Glutamatergic neuron (in vitro differentiated cells): ENCODE results near the gene RTN4. TPM values are rescaled to one million over a fixed set of nuclear protein-coding genes. Genes with fewer than 3 reads are reported as not detected.

Experiments used
- DNase-seq: peaks from one replicate; pipeline ENCODE4 v3.0.0; 2022
- H3K27ac Mint-ChIP-seq: one replicate; pipeline ENCODE4 v1.8.0; 2020; ENCODE audit warnings: mild to moderate bottlenecking, mixed read lengths, inconsistent platforms; ENCODE audit not compliant: unreplicated experiment
- H3K27me3 Mint-ChIP-seq: one replicate; pipeline ENCODE4 v1.8.0; 2020; ENCODE audit warnings: mild to moderate bottlenecking, moderate library complexity, mixed read lengths, inconsistent platforms; ENCODE audit not compliant: unreplicated experiment
- H3K36me3 Mint-ChIP-seq: one replicate; pipeline ENCODE4 v1.8.0; 2020; ENCODE audit warnings: mild to moderate bottlenecking, mixed read lengths, inconsistent platforms; ENCODE audit not compliant: unreplicated experiment
- H3K4me1 Mint-ChIP-seq: one replicate; pipeline ENCODE4 v1.8.0; 2020; ENCODE audit warnings: mild to moderate bottlenecking, low read depth, mixed read lengths, inconsistent platforms; ENCODE audit not compliant: unreplicated experiment
- H3K4me3 Mint-ChIP-seq: one replicate; pipeline ENCODE4 v1.8.0; 2020; ENCODE audit warnings: mild to moderate bottlenecking, mixed read lengths, inconsistent platforms; ENCODE audit not compliant: unreplicated experiment
- H3K9me3 Mint-ChIP-seq: one replicate; pipeline ENCODE4 v1.8.0; 2020; ENCODE audit warnings: mild to moderate bottlenecking, moderate library complexity, mixed read lengths, inconsistent platforms; ENCODE audit not compliant: unreplicated experiment
- CTCF ChIP-seq: fragments of 200-600 bp; sonication (generic); IDR thresholded peaks from one replicate; pipeline ENCODE4 v1.5.0; 2021; ENCODE audit not compliant: partially characterized antibody, unreplicated experiment
- total RNA-seq: library from RNA; stranded (reverse); fragmentation: NEBNext Ultra II Directional; extraction: Animal tissue kit (Norgen Biotek cat#: 25700); gene quantifications from one replicate; pipeline ENCODE4 v1.2.1, GENCODE V29; 2021; ENCODE audit not compliant: unreplicated experiment

RTN4 gene
- total RNA-seq, 1 donor from 2014 or later = 772 TPM

DNA sequence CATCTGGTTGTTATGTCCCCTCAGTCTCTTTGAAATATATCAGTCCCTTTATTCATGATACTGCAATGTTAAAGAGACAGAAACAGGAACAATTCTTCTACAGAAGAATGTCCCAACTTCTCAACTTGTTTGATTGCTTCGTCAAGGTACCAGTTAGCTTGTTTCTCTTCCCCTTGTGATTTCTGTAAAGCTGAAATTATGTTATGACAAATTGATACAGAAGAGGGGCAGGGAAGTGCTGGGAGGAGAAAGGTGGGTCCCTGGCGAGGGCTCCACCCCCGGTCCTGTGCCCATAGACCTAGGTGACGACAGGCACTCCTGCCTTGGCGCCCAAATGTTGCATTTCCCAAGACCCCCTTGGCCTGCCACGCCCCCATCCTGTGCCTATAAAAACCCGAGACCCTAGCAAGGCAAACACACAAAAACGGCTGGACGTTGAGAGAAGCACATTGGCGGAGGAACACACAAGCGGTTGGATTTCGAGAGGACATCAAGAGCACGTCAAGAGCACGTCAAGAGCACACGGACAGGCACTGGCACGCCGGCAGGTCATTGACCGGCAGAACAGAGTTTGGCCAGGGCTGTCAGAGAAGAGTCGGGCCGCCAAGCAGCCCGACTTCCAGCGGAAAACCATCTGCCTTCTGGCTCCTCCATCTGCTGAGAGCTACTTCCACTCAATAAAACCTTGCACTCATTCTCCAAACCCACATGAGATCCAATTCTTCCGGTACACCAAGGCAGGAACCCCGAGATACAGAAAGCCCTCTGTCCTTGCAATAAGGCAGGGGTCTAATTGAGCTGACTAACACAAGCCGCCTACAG is 11.5 kb upstream of the RTN4 start:
- H3K36me3 Mint-ChIP-seq = no peaks in the 10 kb centered on the region
- no peaks in the 10 kb centered on the region for H3K27me3 Mint-ChIP-seq
- H3K4me1 Mint-ChIP-seq = peaks cover 8% of the 10 kb centered on the region
- H3K4me3 Mint-ChIP-seq = peak overlapping the region; percentile 18
- TF ChIP-seq CTCF = no peak
- peak overlapping the region; percentile 88 for H3K27ac Mint-ChIP-seq
- DNase-seq = peak; percentile 18
- H3K9me3 Mint-ChIP-seq = peaks cover 2% of the 10 kb centered on the region

DNA sequence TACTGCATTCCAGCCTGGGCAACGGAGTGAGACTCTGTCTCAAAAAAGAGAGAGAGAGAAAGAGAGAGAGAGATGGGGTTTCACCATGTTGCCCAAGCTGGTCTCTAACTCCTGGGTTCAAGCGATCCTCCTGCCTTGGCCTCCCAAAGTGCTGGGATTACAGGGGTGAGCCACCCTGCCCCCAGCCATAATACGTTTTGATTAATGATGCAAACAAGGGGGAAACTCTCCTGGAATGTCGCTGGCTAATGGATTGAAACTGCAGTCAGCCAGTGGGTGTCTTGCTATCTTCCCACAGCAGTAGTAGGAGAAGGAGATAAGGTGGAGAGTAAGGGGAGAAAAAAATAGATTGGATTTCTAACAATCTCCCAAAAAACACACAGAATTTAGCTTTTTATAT is 9.5 kb upstream of the RTN4 start:
- H3K9me3 Mint-ChIP-seq = peaks cover 2% of the 10 kb centered on the region
- no peaks in the 10 kb centered on the region for H3K36me3 Mint-ChIP-seq
- TF ChIP-seq CTCF = no peak
- no peak for DNase-seq
- H3K4me3 Mint-ChIP-seq = no peak overlapping the region
- H3K27me3 Mint-ChIP-seq = no peaks in the 10 kb centered on the region
- no peak overlapping the region for H3K27ac Mint-ChIP-seq
- H3K4me1 Mint-ChIP-seq = peaks cover 13% of the 10 kb centered on the region

DNA sequence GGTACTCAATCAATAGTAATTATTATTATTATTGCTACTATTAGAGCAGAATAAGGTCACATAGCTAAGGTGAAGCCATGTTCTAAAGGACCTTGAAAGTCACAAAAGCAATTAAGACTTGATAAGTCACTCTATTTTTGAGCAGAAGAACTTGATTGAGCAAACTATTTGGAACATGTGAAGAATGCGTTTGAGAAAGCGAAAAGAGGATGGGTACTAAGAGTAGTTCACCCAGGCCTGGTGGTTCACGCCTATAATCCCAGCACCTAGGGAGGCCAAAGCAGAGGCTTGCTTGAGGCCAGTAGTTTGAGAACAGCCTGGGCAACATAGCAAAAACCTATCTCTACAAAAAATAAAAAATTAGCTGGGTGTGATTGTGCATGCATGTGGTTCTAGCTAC is 7.2 kb upstream of the RTN4 start:
- no peak for DNase-seq
- Mint-ChIP-seq H3K27me3 (no peaks in the 10 kb centered on the region), H3K36me3 (no peaks in the 10 kb centered on the region), H3K27ac (no peak overlapping the region), H3K9me3 (peaks cover 2% of the 10 kb centered on the region), H3K4me1 (peaks cover 13% of the 10 kb centered on the region), H3K4me3 (no peak overlapping the region)
- no peak for TF ChIP-seq CTCF

DNA sequence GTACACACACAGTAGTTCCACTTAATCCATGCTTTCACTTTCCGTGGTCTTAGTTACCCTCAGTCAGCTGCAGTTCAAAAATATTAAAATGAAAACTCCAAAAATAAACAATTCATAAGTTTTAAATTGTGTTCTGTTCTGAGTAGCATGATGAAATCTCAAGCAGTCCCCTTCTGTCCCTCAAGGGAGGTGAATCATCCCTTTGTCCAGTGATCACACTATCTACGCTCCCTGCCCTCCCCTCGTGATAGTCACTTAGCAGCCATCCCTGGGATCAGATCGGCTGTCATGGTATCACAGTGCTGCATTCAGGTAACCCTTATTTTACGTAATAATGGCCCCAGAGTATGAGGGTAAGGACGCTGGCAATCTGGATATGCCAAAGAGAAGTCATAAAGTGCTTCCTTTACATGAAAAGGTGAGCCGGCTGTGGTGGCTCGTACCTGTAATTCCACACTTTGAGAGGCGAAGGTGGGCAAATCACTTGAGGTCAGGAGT is 5.8 kb upstream of the RTN4 start:
- Mint-ChIP-seq H3K9me3 (peaks cover 2% of the 10 kb centered on the region), H3K27me3 (peaks cover 2% of the 10 kb centered on the region), H3K4me1 (peaks cover 10% of the 10 kb centered on the region), H3K4me3 (peak overlapping the region; percentile 21), H3K36me3 (no peaks in the 10 kb centered on the region), H3K27ac (peak overlapping the region; percentile 87)
- peak; percentile 32 for DNase-seq
- no peak for TF ChIP-seq CTCF
